HG03039 (cell line): ENCODE data around the gene MTHFS.

Experiments used
- ATAC-seq: cut with Tn5 transposase; IDR thresholded peaks from one replicate; pipeline ENCODE4 v1.9.1; 2021; ENCODE audit warnings: mild to moderate bottlenecking, moderate library complexity; ENCODE audit not compliant: unreplicated experiment

Gene MTHFS

DNA sequence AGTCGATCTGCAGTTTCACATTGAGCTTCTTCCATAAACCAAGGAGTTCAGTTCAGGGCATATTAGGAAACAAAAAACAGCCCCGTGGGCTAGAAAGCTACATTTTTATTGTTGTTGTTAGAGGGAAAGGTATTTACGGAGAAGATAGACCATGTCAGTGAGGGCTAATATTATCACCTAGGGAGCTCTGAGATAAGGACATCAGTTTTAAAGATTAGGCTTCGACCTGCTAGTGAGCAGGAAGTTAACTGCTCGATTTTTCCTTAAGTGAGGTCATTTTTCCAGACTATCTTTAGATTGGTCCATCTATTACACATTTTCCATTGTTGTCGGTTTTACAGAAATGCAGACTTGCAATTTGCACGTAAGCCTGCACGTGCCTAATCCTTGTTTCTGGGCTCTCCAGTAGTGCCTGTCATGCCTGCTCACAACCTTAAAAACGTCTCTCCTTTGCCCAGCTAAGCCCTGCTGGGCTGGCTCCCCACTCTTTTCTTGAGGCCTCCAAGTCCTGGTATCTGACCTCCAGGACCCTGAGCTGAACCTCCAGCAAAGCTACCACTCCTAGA is 72.6 kb downstream of the MTHFS start:
- ATAC-seq: no peak

DNA sequence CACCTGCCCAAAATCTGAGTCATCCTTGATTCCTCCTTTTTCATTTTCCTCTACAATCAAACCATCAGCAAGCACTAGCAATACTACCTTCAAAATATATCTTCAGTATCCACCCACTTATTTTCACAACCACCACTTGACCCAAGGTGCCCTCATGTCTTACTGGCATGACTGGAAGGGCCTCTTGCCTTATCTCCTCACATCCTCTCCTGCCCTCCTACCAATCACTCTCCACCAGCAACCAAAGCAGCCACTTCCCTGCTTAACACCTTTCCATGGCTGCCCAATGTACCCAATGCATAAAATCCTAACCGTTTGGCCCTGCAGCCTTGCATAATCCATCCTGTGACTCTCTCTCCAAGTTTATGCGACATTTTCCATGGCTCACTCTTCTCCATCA is 76.0 kb downstream of the MTHFS start:
- ATAC-seq: no peak

DNA sequence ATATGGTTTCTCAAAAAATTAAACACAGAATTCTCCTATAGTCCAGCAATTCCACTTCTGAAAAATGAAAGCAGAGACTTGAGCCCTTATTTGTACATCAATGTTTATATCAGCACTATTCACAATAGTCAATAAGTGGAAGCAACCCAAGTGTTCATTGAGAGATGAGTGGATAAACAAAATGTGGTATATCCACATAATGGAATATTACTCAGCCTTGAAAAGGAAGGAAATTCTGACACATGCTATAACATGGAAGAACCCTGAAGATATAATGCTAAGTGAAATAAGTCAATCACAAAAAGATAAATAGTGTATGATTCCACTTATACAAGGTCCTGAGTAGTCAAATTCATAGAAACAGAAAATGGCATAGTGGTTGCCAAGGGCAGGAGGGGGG is 76.6 kb downstream of the MTHFS start:
- ATAC-seq: no peak

DNA sequence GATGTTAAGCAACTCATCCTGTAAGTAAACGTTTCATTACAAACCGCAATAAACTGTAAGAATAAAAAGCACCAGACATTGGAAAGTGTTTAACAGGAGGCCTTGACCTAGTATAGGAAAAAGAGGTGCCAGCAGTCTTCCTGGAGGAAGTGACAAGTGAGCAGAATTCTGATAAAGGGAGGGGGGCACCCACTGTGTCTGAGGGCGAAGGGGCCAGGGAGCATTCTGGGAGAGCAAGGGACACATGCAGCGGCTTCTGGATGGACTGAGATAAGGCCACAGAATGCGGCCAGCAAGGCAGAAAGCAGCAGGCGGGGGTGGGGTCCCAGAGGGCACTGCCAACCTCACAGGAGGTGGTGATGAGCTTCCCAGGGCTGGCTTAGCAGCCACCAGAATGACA is 80.2 kb downstream of the MTHFS start:
- no peak for ATAC-seq

DNA sequence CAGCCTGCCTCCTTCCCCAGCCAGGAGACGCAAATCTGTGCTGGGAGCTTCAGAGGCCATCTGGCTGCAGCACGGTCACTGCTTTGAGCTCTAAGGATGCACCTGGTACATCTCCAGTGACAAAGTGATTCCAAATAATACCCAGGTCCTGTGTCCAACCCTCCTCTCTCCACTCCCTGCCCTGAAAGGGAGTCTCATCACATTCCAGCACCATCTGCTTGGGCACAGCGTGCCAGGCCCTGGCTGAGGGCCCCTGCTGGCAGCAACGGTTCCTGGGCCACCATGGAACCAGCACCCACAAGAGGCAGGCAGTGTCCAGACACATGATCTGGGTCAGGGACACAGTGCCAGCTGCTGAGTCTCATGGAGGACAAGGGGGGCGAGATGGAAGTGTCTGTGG is 81.3 kb downstream of the MTHFS start:
- no peak for ATAC-seq

DNA sequence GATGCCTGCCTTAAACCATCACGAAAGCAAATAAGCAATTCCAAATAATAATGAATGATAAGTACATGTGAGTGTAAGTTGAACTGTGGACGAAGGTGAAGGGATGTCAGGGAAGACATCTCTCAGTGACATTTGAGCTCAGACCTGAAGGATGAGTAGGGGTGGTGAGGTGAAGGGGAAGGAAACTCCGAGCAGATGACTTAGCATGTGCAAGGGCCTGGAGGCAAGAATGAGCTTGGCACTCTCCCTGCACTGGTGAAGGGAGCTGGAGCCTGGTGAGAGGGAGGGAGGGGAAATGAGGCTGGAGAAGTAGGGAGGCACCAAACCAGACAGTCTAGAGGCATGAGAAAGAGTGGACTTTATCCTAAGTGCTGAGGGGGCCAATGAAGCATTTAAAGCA is 84.3 kb downstream of the MTHFS start:
- no peak for ATAC-seq

DNA sequence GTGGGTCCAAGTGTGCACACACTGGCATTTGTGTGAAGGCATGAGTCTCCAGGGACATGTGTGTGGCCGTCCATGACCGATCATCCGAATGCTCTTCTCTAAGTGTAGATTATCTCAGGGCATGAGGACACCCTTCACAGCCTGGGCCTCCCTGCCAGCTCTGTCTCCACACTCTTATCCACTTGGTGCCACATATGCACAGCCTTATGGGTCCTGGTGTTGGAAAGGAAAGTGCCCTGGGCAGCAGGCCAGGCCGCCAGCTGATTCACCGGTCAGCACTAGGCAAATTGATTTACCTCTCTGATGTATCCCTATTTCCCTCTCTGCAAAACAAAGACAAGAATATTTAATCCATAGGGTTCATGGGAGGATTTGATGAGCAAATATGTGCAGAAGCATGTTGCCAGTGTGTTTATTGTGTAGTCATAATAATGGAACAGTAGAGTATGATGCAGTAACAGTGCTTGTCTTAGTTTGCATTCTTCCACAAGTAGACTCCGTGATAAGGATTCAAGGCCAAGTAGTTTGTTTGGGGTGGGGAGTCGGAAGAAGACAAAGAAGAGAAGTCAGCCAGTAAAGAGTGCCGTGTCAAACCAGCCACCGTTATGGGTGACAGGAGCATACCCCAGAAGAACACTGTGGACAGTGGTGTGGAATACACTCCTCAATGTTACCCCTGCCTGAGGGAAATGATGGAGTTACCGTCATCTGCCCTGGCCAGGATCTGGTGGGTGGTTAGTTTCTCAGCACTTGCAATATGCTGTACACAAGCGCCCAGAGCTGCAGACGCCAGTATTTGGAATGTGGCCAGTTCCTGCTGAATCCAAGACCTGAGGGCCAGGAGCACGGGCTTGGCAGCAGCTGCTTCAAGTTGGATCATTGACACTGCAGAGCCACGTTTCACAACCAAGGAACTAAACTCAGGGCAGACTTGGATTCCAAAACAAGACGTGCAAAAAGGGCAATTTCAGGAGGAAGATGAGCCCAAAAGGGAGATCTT is 85.1 kb downstream of the MTHFS start:
- ATAC-seq: no peak

DNA sequence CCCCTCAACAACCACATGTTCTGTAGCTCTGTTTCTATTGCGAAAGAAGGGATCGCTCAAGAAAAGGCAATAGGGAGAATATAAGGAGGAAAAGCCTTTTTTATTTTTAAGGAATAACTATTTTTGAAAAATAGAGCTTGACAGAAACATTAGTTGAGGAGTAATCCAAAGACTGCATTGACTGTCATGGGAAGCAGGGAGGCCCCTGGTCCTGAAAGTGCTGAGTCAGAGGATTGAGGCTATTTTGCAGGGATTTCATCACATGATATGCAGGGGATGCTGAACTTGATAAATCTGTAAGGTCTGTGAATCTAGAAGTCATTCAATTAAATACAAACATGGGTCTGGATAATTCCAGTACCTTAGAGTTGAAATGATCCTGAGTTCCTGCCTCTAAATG is 92.0 kb downstream of the MTHFS start:
- no peak for ATAC-seq

DNA sequence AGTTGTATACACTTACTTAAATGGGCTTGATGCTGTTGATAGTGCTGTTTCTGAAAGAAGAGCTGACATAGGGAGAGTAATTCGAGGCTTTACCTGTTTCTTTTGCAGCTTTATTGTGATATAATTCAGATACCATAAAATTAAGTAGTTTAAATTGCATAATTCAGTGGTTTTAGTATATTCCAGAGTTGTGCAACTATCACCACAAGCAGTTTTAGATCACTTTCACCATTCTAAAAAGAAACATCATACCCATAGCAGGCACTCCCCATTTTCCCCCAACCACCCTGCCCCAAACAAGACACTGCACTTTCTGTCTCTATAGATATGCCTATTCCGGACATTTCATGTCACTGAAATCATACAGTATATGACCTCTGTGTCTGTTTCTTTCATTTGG is 98.5 kb downstream of the MTHFS start:
- ATAC-seq: no peak
